ENCODE data around the gene LMNB1. TPM values are rescaled to one million over a fixed set of nuclear protein-coding genes. Genes with fewer than 3 reads are reported as not detected.

Gene LMNB1
- total RNA-seq, 1 experiment from 2014 or later, result 150 TPM

GRCh38 chr5:126864042-126864688, 87.2 kb downstream of the LMNB1 start:
- H3K36me3 ChIP-seq (ENCODE audit: control insufficient read depth in 1 of 2, insufficient read depth in 2 of 2, low read length in 2 of 2), result no peaks in the 10 kb centered on the region; a peak in 2 of 4 replicates
- H3K27me3 ChIP-seq (ENCODE audit: insufficient read depth, low read length), result no peaks in the 10 kb centered on the region
- intact Hi-C loops (cut with micrococcal nuclease), result no loop called here
- TF ChIP-seq JUND (IDR thresholded peaks at IDR 0.05) (no peak), EGR1 (IDR thresholded peaks at IDR 0.05; ENCODE audit: low read depth) (no peak), MAX (IDR thresholded peaks at IDR 0.05) (no peak), FOSL1 (IDR thresholded peaks at IDR 0.05; ENCODE audit: low read depth) (no peak), SRF (IDR thresholded peaks at IDR 0.05; ENCODE audit: low read depth) (no peak), EZH2 (IDR thresholded peaks at IDR 0.05) (no peak), POLR2AphosphoS5 (IDR thresholded peaks at IDR 0.05; ENCODE audit: low read depth, low read length) (no peak), CTCF (IDR thresholded peaks at IDR 0.05 in 2 of 3, conservative IDR thresholded peaks at IDR 0.05 in 1 of 3; ENCODE audit: borderline replicate concordance in 1 of 3, insufficient read depth in 1 of 3, low read depth in 2 of 3, low read length in 2 of 3) (no peak), ELF1 (IDR thresholded peaks at IDR 0.05; ENCODE audit: borderline replicate concordance, low read depth) (no peak), SIN3A (IDR thresholded peaks at IDR 0.05; ENCODE audit: low read depth) (no peak), POLR2A (IDR thresholded peaks at IDR 0.05; ENCODE audit: borderline replicate concordance, extremely low read depth, insufficient read depth, insufficient read length) (no peak), ZNF274 (IDR thresholded peaks at IDR 0.05; ENCODE audit: low read depth, low read length) (no peak), EZH2phosphoT487 (IDR thresholded peaks at IDR 0.05; ENCODE audit: borderline replicate concordance) (no peak), RAD21 (IDR thresholded peaks at IDR 0.05; ENCODE audit: low read depth) (no peak), TCF7L2 (IDR thresholded peaks at IDR 0.05; ENCODE audit: borderline replicate concordance, extremely low read depth, insufficient read depth, insufficient read length) (no peak)
- TF ChIP-seq, protein P1, sequence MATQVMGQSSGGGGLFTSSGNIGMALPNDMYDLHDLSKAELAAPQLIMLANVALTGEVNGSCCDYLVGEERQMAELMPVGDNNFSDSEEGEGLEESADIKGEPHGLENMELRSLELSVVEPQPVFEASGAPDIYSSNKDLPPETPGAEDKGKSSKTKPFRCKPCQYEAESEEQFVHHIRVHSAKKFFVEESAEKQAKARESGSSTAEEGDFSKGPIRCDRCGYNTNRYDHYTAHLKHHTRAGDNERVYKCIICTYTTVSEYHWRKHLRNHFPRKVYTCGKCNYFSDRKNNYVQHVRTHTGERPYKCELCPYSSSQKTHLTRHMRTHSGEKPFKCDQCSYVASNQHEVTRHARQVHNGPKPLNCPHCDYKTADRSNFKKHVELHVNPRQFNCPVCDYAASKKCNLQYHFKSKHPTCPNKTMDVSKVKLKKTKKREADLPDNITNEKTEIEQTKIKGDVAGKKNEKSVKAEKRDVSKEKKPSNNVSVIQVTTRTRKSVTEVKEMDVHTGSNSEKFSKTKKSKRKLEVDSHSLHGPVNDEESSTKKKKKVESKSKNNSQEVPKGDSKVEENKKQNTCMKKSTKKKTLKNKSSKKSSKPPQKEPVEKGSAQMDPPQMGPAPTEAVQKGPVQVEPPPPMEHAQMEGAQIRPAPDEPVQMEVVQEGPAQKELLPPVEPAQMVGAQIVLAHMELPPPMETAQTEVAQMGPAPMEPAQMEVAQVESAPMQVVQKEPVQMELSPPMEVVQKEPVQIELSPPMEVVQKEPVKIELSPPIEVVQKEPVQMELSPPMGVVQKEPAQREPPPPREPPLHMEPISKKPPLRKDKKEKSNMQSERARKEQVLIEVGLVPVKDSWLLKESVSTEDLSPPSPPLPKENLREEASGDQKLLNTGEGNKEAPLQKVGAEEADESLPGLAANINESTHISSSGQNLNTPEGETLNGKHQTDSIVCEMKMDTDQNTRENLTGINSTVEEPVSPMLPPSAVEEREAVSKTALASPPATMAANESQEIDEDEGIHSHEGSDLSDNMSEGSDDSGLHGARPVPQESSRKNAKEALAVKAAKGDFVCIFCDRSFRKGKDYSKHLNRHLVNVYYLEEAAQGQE (IDR thresholded peaks at IDR 0.05; ENCODE audit: low read depth), result no peak
- TF ChIP-seq, protein P2, sequence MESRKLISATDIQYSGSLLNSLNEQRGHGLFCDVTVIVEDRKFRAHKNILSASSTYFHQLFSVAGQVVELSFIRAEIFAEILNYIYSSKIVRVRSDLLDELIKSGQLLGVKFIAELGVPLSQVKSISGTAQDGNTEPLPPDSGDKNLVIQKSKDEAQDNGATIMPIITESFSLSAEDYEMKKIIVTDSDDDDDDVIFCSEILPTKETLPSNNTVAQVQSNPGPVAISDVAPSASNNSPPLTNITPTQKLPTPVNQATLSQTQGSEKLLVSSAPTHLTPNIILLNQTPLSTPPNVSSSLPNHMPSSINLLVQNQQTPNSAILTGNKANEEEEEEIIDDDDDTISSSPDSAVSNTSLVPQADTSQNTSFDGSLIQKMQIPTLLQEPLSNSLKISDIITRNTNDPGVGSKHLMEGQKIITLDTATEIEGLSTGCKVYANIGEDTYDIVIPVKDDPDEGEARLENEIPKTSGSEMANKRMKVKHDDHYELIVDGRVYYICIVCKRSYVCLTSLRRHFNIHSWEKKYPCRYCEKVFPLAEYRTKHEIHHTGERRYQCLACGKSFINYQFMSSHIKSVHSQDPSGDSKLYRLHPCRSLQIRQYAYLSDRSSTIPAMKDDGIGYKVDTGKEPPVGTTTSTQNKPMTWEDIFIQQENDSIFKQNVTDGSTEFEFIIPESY (IDR thresholded peaks at IDR 0.05; ENCODE audit: extremely low read depth, insufficient replicate concordance, low read length), result no peak
- TF ChIP-seq, protein P3, sequence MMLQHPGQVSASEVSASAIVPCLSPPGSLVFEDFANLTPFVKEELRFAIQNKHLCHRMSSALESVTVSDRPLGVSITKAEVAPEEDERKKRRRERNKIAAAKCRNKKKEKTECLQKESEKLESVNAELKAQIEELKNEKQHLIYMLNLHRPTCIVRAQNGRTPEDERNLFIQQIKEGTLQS (IDR thresholded peaks at IDR 0.05), result no peak
- ChIA-PET POLR2A (no interaction called here), CTCF (no interaction called here), RAD21 (ENCODE audit: low non-redundant PET in 1 of 2, low total read pairs in 2 of 2, uncharacterized antibody in 2 of 2, unreplicated experiment in 2 of 2) (no interaction called here)
- no peak overlapping the region for H3K27ac ChIP-seq (ENCODE audit: low read depth, low read length)
- H3K9me2 ChIP-seq (ENCODE audit: insufficient read depth), result no peaks in the 10 kb centered on the region
- DNase-seq (ENCODE audit: low read depth, low spot score) (no peak), ATAC-seq (peak; percentile 87)
- H4K20me1 ChIP-seq (ENCODE audit: insufficient read depth), result no peaks in the 10 kb centered on the region
- H3K9me3 ChIP-seq (ENCODE audit: control insufficient read depth in 1 of 2, insufficient read depth in 1 of 2, low read depth in 1 of 2, low read length in 2 of 2), result no peaks in the 10 kb centered on the region
- no peak overlapping the region for H2AFZ ChIP-seq (ENCODE audit: low read depth, low read length, poor library complexity, severe bottlenecking)
- H3K9ac ChIP-seq (ENCODE audit: low read length), result no peak overlapping the region
- H3K4me1 ChIP-seq (ENCODE audit: control insufficient read depth in 1 of 2, insufficient read depth in 2 of 2, low read length in 2 of 2), result no peaks in the 10 kb centered on the region
- H3K4me2 ChIP-seq (ENCODE audit: low read length), result no peak overlapping the region
- no peak overlapping the region for H3K4me3 ChIP-seq (replicated peaks in 1 of 2; ENCODE audit: low read depth in 1 of 2, low read length in 2 of 2)
- BruUV-seq (replicated peaks), result no TSS peak
- H3K79me2 ChIP-seq (ENCODE audit: insufficient read depth, low read length), result no peaks in the 10 kb centered on the region
